DOHH2 (cell line): ENCODE results near the gene PIGO.

Experiments used
- H3F3A ChIP-seq: fragments of 200-600 bp; sonication (generic), shearing (Covaris generic); 2 replicates; pipeline ENCODE4 v1.6.0; 2016; ENCODE audit warnings: antibody characterized with exemption, mild to moderate bottlenecking; ENCODE audit not compliant: control insufficient read depth, insufficient read depth
- H3K27ac ChIP-seq: fragments of 200-600 bp; sonication (generic); 2 replicates; pipeline ENCODE4 v1.5.1; 2014; ENCODE audit warnings: low read depth, mild to moderate bottlenecking, low read length, moderate library complexity
- H3K27me3 ChIP-seq: fragments of 200-600 bp; sonication (generic); 2 replicates; pipeline ENCODE4 v1.6.1; 2014; ENCODE audit warnings: mild to moderate bottlenecking, low read length, mixed read lengths; ENCODE audit not compliant: control insufficient read depth
- H3K36me3 ChIP-seq: fragments of 200-600 bp; sonication (generic); 2 replicates; pipeline ENCODE4 v1.6.1; 2014; ENCODE audit warnings: mild to moderate bottlenecking, low read length, moderate library complexity, mixed read lengths; ENCODE audit not compliant: control insufficient read depth
- H3K4me1 ChIP-seq: fragments of 200-600 bp; sonication (generic); 2 replicates; pipeline ENCODE4 v1.6.1; 2014; ENCODE audit warnings: mild to moderate bottlenecking, low read length, mixed read lengths; ENCODE audit not compliant: control insufficient read depth
- H3K4me2 ChIP-seq: fragments of 200-600 bp; sonication (generic); 2 replicates; pipeline ENCODE4 v1.6.0; 2014; ENCODE audit warnings: mild to moderate bottlenecking, low read length, moderate library complexity
- H3K4me3 ChIP-seq: fragments of 200-600 bp; sonication (generic); 2 replicates; pipeline ENCODE4 v1.5.1; 2014; ENCODE audit warnings: mild to moderate bottlenecking, low read length, mixed read lengths
- H3K79me2 ChIP-seq: fragments of 200-600 bp; sonication (generic); 2 replicates; pipeline ENCODE4 v1.6.1; 2014; ENCODE audit warnings: mild to moderate bottlenecking, low read length, mixed read lengths; ENCODE audit not compliant: control insufficient read depth
- H3K9me2 ChIP-seq: fragments of 200-600 bp; sonication (generic); replicated peaks from 2 replicates; pipeline ENCODE4 v1.6.1; 2014; ENCODE audit warnings: mild to moderate bottlenecking, low read length, mixed read lengths; ENCODE audit not compliant: control insufficient read depth
- H3K9me3 ChIP-seq: fragments of 200-600 bp; sonication (generic); 2 replicates; pipeline ENCODE4 v1.6.1; 2014; ENCODE audit warnings: antibody characterized with exemption, low read length, mixed read lengths; ENCODE audit not compliant: control insufficient read depth, insufficient read depth
- H4K20me1 ChIP-seq: fragments of 200-600 bp; sonication (generic); 2 replicates; pipeline ENCODE4 v1.6.0; 2014; ENCODE audit warnings: low read depth, mild to moderate bottlenecking, antibody characterized with exemption, low read length, moderate library complexity; ENCODE audit not compliant: control insufficient read depth, insufficient read depth
- EZH2phosphoT487 ChIP-seq: fragments of 200-600 bp; sonication (generic); IDR thresholded peaks from 2 replicates; pipeline ENCODE4 v1.6.1; 2017; ENCODE audit warnings: borderline replicate concordance, mild to moderate bottlenecking, antibody characterized with exemption, low read length, moderate library complexity, mixed read lengths
- TF ChIP-seq, protein P1 (sequence below): fragments of 200-600 bp; sonication (generic); IDR thresholded peaks from one replicate; pipeline ENCODE4 v1.5.1; 2014; ENCODE audit warnings: antibody characterized with exemption, mild to moderate bottlenecking, low read depth, low read length; ENCODE audit not compliant: poor library complexity, severe bottlenecking

Gene PIGO

DNA sequence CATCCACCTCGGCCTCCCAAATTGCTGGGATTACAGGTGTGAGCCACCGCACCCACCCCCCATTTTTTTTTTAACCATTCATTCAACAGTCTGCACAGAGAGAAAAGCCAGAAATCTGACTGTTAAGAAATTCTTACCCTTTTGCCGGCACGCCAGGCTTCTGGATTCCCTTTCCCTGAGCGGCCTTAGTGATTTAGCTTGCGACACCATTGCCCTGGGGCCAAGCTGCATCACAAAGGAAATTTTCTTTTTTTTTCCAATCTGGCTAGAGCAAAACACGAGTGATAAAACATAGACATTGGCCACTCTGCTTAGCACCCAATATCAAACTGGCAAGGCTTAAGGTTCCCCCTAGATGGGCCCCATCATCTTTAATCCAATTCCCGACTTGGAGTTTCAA, 40.5 kb upstream of the PIGO start:
- H3K9me3 ChIP-seq = peaks cover 10% of the 10 kb centered on the region

DNA sequence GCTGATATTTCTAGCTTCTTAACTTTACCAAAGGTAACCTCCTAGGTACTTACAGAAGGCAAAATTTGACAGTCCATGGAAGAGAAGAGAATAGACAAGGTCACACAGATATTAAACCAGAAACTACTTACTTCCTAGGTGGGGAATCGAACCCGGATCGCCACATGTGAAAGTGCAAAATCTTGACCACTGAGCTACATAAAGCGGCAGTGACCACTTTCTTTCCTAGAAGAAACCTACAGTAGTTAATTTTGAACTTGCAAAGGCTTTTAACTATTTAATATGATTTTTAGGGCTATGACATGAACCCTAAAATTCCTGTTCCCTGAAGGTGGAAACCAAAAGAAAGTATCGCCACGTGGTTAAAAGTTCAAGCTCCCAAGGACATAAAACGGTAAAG, 39.6 kb upstream of the PIGO start:
- no peaks in the 10 kb centered on the region for H3K79me2 ChIP-seq
- no peaks in the 10 kb centered on the region for H4K20me1 ChIP-seq
- H3K9me3 ChIP-seq = 0 out of 2 replicates have a peak, but pooled peaks cover 1% of the 10 kb centered on the region
- H3K36me3 ChIP-seq = no peaks in the 10 kb centered on the region
- H3K27me3 ChIP-seq = no peaks in the 10 kb centered on the region
- H3K9me2 ChIP-seq = no peaks in the 10 kb centered on the region
- H3F3A ChIP-seq = no peaks in the 10 kb centered on the region
- H3K4me1 ChIP-seq = no peaks in the 10 kb centered on the region
- no peak for TF ChIP-seq EZH2phosphoT487
- TF ChIP-seq, protein P1, sequence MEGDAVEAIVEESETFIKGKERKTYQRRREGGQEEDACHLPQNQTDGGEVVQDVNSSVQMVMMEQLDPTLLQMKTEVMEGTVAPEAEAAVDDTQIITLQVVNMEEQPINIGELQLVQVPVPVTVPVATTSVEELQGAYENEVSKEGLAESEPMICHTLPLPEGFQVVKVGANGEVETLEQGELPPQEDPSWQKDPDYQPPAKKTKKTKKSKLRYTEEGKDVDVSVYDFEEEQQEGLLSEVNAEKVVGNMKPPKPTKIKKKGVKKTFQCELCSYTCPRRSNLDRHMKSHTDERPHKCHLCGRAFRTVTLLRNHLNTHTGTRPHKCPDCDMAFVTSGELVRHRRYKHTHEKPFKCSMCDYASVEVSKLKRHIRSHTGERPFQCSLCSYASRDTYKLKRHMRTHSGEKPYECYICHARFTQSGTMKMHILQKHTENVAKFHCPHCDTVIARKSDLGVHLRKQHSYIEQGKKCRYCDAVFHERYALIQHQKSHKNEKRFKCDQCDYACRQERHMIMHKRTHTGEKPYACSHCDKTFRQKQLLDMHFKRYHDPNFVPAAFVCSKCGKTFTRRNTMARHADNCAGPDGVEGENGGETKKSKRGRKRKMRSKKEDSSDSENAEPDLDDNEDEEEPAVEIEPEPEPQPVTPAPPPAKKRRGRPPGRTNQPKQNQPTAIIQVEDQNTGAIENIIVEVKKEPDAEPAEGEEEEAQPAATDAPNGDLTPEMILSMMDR = no peak
- H3K4me3 ChIP-seq = no peak overlapping the region
- H3K27ac ChIP-seq = no peak overlapping the region
- H3K4me2 ChIP-seq = no peak overlapping the region

More for the DNA sequence above, 40.5 kb upstream of the PIGO start:
- Histone ChIP-seq H3K4me1 (no peaks in the 10 kb centered on the region), H3K36me3 (no peaks in the 10 kb centered on the region), H3F3A (no peaks in the 10 kb centered on the region), H3K79me2 (no peaks in the 10 kb centered on the region), H4K20me1 (no peaks in the 10 kb centered on the region), H3K27ac (no peak overlapping the region), H3K9me2 (no peaks in the 10 kb centered on the region), H3K4me3 (no peak overlapping the region), H3K4me2 (no peak overlapping the region), H3K27me3 (no peaks in the 10 kb centered on the region)
- TF ChIP-seq, protein P1 = no peak
- TF ChIP-seq EZH2phosphoT487 = no peak

DNA sequence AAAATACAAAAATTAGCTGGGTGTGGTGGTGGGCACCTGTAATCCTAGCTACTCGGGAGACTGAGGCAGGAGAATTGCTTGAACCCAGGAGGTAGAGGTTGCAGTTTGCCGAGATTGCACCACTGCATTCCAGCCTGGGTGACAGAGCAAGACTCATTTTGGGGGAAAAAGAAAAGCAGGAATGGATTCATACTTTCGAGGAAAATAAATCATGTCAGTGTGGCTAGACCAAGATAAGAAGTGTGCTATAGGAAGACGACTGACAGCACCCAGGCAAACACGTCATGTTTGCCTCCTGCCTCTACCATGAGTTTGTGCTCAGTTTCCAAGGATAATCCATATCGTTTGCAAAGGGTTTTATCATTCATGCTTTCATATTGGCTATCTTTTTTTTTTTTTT, 38.5 kb upstream of the PIGO start:
- H3K9me3 ChIP-seq = no peaks in the 10 kb centered on the region
- H3K4me3 ChIP-seq = no peak overlapping the region
- TF ChIP-seq, protein P1 = no peak
- TF ChIP-seq EZH2phosphoT487 = no peak
- no peaks in the 10 kb centered on the region for H3F3A ChIP-seq
- no peaks in the 10 kb centered on the region for H3K9me2 ChIP-seq
- H3K4me2 ChIP-seq = no peak overlapping the region
- no peaks in the 10 kb centered on the region for H3K27me3 ChIP-seq
- H3K4me1 ChIP-seq = no peaks in the 10 kb centered on the region
- no peaks in the 10 kb centered on the region for H3K79me2 ChIP-seq
- no peaks in the 10 kb centered on the region for H3K36me3 ChIP-seq
- H4K20me1 ChIP-seq = no peaks in the 10 kb centered on the region
- H3K27ac ChIP-seq = no peak overlapping the region
